ENCODE results near the gene CROCC. TPM values are rescaled to one million over a fixed set of nuclear protein-coding genes. Genes with fewer than 3 reads are reported as not detected.
"Not testable (repeated sequence)": the region's sequence is repeated elsewhere in the genome, so short reads cannot be mapped to it uniquely, and the experiment has no call there.

The CROCC gene
- total RNA-seq, 1 donor from 2014 or later = 26.2 TPM

- Histone ChIP-seq H3K36me3 (ENCODE audit: control insufficient read depth, insufficient read depth, low read length) (no peaks in the 10 kb centered on the region), H3K27me3 (ENCODE audit: control insufficient read depth, insufficient read depth, low read length) (no peaks in the 10 kb centered on the region), H3K4me3 (ENCODE audit: low read depth, low read length) (peak overlapping the region; percentile 76)
- TF ChIP-seq CTCF (IDR thresholded peaks at IDR 0.05; ENCODE audit: insufficient read depth, low read length, poor library complexity, severe bottlenecking) = no peak
- no peak for DNase-seq (ENCODE audit: low read depth)
These were observed 8.4 kb upstream of the CROCC start for GRCh38 chr1:16913181-16913832.

GRCh38 chr1:16913833-16914662, 7.7 kb upstream of the CROCC start:
- TF ChIP-seq CTCF (IDR thresholded peaks at IDR 0.05; ENCODE audit: insufficient read depth, low read length, poor library complexity, severe bottlenecking) = no peak
- DNase-seq (ENCODE audit: low read depth) = peak; percentile 87
- no peaks in the 10 kb centered on the region for H3K27me3 ChIP-seq (ENCODE audit: control insufficient read depth, insufficient read depth, low read length)
- no peaks in the 10 kb centered on the region for H3K36me3 ChIP-seq (ENCODE audit: control insufficient read depth, insufficient read depth, low read length)
- peak overlapping the region; percentile 76 for H3K4me3 ChIP-seq (ENCODE audit: low read depth, low read length)

- H3K27me3 ChIP-seq (ENCODE audit: control insufficient read depth, insufficient read depth, low read length); H3K36me3 ChIP-seq (ENCODE audit: control insufficient read depth, insufficient read depth, low read length); DNase-seq (ENCODE audit: low read depth); H3K4me3 ChIP-seq (ENCODE audit: low read depth, low read length): not testable (repeated sequence)
These were observed 6.7 kb upstream of the CROCC start for GRCh38 chr1:16914928-16915626.

- peak; percentile 18 for TF ChIP-seq CTCF (IDR thresholded peaks at IDR 0.05; ENCODE audit: insufficient read depth, low read length, poor library complexity, severe bottlenecking)
- no peak overlapping the region for H3K4me3 ChIP-seq (ENCODE audit: low read depth, low read length)
- DNase-seq (ENCODE audit: low read depth) = no peak
- no peaks in the 10 kb centered on the region for H3K36me3 ChIP-seq (ENCODE audit: control insufficient read depth, insufficient read depth, low read length)
- no peaks in the 10 kb centered on the region for H3K27me3 ChIP-seq (ENCODE audit: control insufficient read depth, insufficient read depth, low read length)
These were observed 6.1 kb upstream of the CROCC start for GRCh38 chr1:16915627-16915973.

GRCh38 chr1:16916036-16916880, 5.5 kb upstream of the CROCC start:
- not testable (repeated sequence) for H3K36me3 ChIP-seq (ENCODE audit: control insufficient read depth, insufficient read depth, low read length); DNase-seq (ENCODE audit: low read depth); H3K27me3 ChIP-seq (ENCODE audit: control insufficient read depth, insufficient read depth, low read length); H3K4me3 ChIP-seq (ENCODE audit: low read depth, low read length)

GRCh38 chr1:16918371-16918770, 3.4 kb upstream of the CROCC start:
- H3K4me3 ChIP-seq (ENCODE audit: low read depth, low read length) = no peak overlapping the region
- no peaks in the 10 kb centered on the region for H3K27me3 ChIP-seq (ENCODE audit: control insufficient read depth, insufficient read depth, low read length)
- no peak for TF ChIP-seq CTCF (IDR thresholded peaks at IDR 0.05; ENCODE audit: insufficient read depth, low read length, poor library complexity, severe bottlenecking)
- no peak for DNase-seq (ENCODE audit: low read depth)
- no peaks in the 10 kb centered on the region for H3K36me3 ChIP-seq (ENCODE audit: control insufficient read depth, insufficient read depth, low read length)

GRCh38 chr1:16918936-16919665, 2.6 kb upstream of the CROCC start:
- H3K4me3 ChIP-seq (ENCODE audit: low read depth, low read length); DNase-seq (ENCODE audit: low read depth); H3K36me3 ChIP-seq (ENCODE audit: control insufficient read depth, insufficient read depth, low read length); H3K27me3 ChIP-seq (ENCODE audit: control insufficient read depth, insufficient read depth, low read length): not testable (repeated sequence)
